SIG-M5 treated with dmso at 0.1 percent for 504 hours (cell line): ENCODE results near the gene ABLIM2.
"Not testable (repeated sequence)": the region's sequence is repeated elsewhere in the genome, so short reads cannot be mapped to it uniquely, and the experiment has no call there.

Experiments used
- DNase-seq: peaks from one replicate; lab custom pipeline; 2025; ENCODE audit not compliant: unreplicated experiment; lab: John Stamatoyannopoulos, UW

The ABLIM2 gene

GRCh38 chr4:7918187-7918586, 240.4 kb downstream of the ABLIM2 start:
- DNase-seq = not testable (repeated sequence)

GRCh38 chr4:7917669-7918068, 240.9 kb downstream of the ABLIM2 start:
- DNase-seq = no peak

- DNase-seq = no peak
Measured at GRCh38 chr4:7915875-7916242, 242.8 kb downstream of the ABLIM2 start.
